H4 (cell line): ENCODE data around the gene ANXA11. TPM values are rescaled to one million over a fixed set of nuclear protein-coding genes. Genes with fewer than 3 reads are reported as not detected.
A peak's percentile ranks its signal among the peaks of the same experiment; 100 is the strongest.

ENCODE experiments used
- DNase-seq: peaks from one replicate; pipeline ENCODE4 v3.0.0-alpha.2; 2015; ENCODE audit warnings: low spot score
- total RNA-seq: library from RNA; depleted of rRNA; stranded (reverse); fragments of >200 nt; shearing (Covaris generic); gene quantifications from 2 replicates; pipeline ENCODE4 v1.2.3, GENCODE V29; 2014

The ANXA11 gene
- total RNA-seq, 1 experiment from 2014 or later = 65.3 TPM

DNA sequence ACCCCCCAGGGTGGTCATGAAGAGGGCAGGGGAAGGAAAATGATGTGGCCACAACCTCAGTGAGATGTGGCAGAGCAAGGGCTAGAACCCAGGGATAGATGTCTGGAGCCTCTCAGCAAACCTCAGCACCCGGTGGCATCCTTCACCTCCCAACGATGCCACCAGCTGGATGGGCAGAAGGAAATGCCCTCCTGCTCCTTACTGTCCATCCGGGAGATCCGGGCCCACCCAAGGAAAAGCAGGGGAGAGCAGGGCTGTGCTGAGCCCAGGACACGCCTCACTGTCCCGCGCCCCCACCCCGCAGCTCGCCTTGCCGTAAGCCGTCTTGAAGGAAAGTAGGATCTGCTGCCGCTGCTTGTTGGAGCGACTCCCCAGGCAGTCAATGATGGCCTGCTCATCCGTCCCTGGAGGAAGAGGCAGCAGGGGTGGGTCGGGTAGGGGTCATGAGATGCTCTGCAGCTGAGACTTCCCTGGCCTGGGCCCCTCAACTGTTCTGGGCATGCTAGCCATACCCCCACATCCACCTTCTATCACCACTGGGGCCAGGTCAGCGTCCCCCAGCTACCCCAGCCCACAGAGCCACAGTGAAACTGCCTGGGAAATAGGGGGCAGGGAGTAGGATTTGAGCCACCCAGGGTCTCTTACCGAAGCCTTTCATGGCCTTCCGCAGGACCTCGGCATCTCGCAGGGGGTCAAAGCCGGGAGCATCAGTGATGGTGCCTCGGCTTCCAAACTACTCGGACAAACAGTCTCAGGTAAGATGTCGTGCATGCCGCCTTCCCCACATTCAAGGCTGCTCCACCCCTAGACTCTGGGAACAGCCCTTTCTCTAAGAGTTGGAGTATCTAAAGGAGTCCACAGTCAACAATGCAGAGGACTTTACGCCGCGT is 38.5 kb downstream of the ANXA11 start:
- DNase-seq = no peak

DNA sequence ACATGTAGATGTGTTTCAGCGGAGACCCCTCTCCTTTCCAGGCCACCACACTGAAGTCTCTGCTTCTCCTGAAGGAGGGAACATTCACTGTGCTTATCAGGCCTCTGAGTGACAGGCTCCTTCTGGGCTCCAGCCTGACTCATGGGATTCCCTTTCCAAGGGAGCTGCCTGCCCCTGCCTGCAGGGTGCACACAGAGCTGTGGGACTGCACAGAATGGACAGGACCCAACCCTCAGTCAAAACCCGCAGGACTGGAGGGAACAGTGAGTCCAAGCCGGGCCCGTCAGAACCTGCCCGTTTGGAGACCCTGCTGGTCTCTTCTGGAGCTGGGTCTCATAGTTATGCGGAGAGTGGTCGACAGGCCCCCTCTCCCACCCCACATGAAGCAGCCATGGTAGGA is 40.2 kb downstream of the ANXA11 start:
- no peak for DNase-seq

DNA sequence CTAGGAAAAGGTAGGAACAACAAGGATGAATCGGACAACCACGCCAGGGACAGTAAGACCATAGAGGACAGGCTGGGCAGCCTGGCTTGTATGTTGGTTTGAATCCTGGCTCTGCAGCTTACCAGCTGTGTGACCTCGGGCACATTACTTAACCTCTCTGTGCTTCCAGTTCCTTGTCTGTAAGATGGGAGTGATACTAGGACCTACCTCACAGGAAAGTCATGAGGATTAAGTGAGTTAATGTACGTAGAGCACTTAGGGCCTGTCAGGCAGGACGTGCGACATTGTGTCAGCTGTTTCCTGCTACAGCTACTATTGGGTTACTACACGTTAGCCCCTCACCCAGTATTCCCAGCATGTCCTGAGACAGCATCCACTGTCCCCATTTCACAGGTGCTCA is 40.7 kb downstream of the ANXA11 start:
- DNase-seq = no peak

GRCh38 chr10:80163741-80164341 is 41.5 kb downstream of the ANXA11 start:
- DNase-seq = peak; percentile 53

DNA sequence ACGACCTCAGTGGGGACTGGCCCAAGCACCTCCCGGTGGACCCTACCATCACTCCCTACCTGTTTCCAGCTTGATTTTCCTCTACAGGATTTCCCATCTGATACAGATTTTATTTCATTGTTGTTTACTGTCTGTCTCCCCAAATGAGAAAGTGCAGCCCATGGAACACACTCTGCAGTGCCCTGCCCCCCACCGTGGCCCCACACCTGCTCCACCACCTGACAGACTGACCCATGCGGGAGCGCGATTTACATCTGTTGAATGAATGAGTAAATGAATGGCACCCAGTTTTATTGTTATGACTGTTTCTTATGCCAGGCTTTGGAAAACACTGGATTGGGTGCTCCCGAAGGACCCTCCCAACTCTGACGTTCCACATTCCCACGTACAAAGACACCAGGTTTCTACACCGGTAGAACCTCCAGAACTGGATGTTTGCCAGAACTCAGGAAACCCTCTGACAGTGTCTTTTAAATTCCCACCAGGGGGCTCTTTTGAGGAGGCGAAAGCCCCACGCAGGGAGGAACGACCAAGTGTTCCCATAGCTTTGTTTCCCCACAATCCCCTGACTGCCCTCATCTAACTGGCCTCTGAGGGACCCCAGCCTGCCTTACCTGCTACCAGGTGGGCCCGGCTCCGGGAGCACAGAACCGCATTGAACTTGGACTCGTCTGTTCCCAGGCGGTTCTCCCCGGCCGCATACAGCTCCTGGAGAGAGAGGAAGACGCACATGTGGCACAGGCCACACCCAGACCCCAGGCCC is 43.8 kb downstream of the ANXA11 start:
- no peak for DNase-seq

DNA sequence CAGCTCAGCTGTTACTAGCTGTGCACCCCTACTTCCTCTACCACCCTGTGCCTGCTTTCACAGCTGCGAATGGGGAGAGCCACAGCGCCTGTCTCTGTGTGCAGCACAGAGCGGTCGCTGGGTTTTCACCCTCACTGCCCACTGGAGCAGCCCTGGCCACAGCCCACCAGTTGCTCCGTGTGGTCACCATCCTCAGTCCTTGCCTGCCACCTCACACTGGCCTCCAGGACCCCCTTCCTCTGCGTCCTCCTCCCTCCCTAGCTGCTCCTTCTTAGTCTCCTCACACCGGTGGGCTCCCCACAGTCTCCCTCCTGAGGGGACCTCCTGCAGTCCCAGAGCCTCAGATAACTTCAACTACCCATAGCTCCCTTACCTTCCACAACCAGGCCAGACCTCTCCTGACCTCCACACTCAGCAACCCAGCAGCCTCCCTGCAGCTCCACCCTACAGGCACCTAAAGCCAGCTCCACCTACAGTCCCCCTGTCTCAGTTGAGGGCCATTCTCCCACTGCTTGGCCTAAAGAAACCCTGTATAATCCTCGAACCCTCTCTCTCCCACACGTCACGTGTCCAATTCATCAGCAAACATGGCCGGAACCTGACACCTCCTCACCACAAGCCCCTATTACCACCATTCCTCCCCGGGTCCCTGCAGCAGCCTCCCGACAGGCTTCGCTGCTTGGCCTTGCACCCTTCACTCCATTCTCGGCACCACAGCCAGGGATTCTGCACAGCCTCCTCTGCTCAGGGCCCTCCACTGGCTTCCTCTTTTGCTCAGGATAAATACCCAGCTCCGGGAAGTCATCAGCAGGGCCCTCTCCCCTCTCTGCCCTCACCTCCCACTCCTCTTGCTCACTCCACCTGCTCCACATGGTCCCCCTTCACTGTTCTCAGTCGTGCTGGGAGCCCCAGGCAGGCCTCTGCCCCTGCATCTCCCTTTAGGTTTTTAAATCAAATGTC is 44.7 kb downstream of the ANXA11 start:
- no peak for DNase-seq

DNA sequence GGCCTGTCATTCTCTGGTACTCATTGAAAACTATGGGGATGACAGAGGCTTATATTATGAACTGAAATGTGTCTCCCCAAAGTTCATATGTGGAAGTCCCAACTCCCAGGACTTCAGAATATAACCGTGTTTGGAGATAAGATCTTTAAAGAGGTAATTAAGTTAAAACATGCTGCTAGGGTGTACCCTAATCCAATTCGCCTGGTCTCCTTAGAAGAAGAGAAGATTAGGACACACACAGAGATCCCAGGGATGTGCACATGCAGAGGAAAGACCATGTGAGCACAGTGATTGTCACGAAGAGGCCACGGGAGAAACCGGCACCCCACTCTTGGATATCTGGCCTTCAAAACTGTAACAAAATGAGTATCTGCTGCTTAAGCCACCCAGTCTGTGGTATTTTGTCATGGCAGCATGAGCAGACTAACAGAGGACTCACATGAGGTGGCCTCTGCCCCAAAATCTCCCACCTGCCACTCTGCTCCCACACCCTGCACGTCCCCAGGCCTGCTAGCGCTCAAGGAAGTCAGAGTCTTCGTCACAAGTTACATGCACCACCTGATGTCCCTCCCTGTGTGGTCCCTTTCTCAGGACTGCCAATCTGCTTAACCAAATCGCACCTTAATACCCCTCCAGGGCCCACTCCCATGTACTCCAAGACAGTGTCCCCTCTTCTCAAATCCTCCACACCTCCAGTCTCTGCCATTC is 46.0 kb downstream of the ANXA11 start:
- DNase-seq = no peak

DNA sequence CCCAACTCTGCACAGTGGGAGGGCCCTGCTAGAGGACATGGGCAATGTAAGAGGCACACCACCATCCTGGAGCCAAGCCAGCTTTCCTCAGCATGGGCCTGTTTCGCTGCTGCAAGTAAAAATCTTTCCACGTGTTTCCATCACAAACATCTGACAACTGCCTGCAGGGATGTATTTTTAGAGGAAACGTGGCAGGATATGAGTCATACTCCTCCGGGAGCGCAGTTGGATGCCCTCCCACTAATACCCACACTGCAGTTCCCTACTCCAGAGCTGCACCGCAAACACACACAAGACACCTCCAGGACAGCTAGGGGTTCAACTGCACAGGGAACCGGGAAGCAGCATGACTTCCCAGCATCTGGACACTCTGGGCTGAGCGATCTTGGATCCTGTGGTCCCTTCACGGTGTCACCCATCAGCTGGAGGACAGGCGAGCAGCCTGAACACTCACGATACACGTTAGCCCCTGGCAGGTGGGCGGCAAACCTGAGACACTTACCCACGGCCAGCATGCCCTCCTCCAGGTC is 46.7 kb downstream of the ANXA11 start:
- peak; percentile 99 for DNase-seq

- no peak for DNase-seq
These were observed 47.2 kb downstream of the ANXA11 start for GRCh38 chr10:80158126-80158525.

GRCh38 chr10:80157561-80157960 is 47.8 kb downstream of the ANXA11 start:
- no peak for DNase-seq

GRCh38 chr10:80156216-80156615 is 49.1 kb downstream of the ANXA11 start:
- DNase-seq = no peak

GRCh38 chr10:80155696-80156215 is 49.6 kb downstream of the ANXA11 start:
- no peak for DNase-seq

GRCh38 chr10:80154978-80155695 is 50.2 kb downstream of the ANXA11 start:
- DNase-seq = peak; percentile 80

DNA sequence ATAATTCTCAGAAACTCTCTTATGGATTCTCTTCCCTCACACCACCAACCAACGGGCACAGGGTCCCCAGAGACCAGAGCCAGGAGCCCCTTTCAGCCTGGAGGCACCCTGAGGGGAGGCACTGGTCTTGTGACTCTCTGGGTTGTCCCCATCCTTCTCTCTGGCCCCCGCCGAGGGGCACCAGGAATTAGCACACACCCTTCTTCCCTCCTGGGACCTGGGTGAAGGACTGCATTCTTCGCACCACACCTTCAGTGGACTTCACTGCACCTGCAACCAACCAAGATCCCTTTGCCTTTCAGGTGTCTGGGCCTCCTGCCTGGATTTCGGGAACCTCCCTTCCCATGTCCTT is 50.7 kb downstream of the ANXA11 start:
- DNase-seq = no peak

- no peak for DNase-seq
These were observed 51.9 kb downstream of the ANXA11 start for GRCh38 chr10:80153460-80153859.

DNA sequence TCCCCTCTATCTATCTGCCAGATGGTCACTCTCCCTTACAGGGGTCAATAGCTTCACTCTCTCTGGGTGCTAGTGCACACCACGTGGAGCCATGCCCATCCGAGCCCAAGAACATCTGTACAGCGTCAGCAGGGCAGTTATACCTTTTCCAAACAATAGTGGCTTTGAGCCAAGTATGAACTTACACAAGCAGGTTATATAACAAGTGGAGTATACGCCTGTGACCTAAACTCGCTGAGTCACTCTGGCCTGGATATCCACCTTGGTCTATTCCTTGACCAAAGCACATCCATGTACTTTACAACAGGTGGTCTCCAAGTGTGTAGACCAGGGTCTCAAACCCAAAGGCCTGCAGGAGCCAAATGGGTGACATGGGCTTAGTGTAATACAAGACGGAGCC is 52.5 kb downstream of the ANXA11 start:
- no peak for DNase-seq

- DNase-seq = no peak
These were observed 55.2 kb downstream of the ANXA11 start for GRCh38 chr10:80150172-80150571.

GRCh38 chr10:80149123-80149522 is 56.2 kb downstream of the ANXA11 start:
- no peak for DNase-seq

DNA sequence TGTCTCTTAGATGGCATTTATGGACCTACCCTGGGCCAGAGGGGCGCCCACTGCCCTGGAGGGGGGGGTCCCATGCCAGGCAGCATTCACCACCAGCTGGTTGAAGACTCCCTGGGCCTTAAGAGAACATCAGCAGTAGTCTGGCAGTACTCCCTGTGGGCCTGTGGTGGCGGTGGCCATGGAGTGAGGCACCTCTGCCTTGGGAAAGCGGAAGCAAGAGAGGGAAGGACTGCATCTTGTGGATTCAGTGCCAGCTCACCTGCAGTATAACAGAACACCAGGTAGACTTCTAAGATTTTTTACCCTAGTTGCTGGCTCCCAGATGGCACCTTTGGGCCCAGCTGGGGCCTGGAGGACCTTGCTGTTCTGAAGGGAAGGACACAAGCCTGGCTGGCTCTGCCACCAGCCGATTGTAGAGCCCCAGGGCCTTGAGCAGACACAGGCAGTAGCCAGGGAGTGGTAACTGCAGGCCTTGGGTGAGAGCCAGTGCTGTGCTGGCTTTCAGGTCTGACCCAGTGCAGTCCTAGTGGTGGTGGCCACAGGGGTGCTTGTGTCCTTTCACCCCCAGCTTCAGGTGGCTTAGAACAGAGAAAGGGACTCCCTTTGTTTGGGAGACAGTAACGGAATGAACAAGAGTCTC is 57.1 kb downstream of the ANXA11 start:
- DNase-seq = no peak
